GM19324 (cell line): Measurements from ENCODE around the gene VAMP8.
"Not testable (repeated sequence)": the region's sequence is repeated elsewhere in the genome, so short reads cannot be mapped to it uniquely, and the experiment has no call there.

Source experiments
- ATAC-seq: cut with Tn5 transposase; IDR thresholded peaks from one replicate; pipeline ENCODE4 v1.9.1; 2021; ENCODE audit warnings: mild to moderate bottlenecking, moderate library complexity; ENCODE audit not compliant: unreplicated experiment, low FRiP score

Gene VAMP8

DNA sequence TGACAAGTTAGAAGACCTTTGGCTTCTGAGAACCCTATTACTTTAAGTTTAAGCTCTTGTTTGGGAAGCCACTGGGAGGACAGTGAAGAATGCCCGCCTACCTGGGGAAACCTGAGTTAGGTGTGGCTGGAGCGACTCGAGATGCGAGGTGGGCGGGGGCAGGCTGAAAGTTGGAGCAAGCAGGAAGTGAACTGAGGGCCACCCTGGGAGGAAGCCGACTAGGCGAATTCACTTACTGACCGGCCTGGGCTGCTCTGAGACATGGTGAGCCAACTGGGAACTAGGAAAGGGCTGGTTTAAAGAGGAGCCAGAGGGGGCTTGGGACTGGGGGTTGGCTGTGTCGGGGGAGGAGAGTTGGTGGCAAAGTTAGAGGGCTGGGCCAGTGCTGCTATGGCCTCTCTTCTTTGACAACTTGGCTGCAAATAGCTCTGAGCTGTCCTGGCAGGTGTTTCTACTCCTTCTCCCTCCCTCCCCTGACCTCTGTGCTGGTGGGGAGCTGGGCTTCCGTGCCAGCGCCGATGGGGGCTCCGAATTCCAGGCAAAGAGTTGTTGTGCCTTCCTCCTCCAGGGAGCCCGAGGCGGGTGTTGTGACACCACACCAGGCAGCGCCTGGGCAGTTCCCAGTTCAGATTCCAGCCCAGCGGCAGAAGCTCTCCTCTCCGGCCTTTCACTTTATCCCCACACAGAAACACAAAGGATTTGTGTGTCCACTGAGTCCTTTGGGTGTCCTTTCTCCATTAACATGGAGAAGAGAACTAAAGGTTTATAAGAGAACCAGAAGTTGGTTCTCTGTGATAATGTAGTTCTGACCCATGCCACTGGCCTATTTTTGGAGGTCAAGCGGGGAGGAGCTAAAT is at the start of gene VAMP8:
TSS of gene VAMP8 (plus strand) at position 201 of the 857 bp plus-strand sequence. CDS start at position 262, 61 bp downstream.
- peak; percentile 67 for ATAC-seq

DNA sequence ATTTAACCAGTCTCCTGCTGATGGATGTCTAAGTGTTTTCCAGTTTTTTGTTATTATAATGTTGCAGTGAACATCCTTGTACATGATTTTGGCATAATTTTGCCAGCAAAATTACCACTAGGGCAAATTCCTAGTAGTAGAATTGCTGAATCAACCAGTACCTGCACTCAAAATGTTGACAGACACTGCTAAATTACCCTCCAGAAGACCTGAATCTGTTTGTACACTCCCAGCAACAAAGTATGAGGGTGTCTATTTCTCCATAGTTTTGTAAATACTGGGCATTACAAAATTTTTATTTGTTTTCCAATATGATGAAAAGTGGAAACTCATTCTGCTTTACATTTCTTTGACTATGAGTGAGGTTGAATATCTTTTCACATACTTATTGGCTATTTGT is 49.6 kb upstream of the VAMP8 start:
- no peak for ATAC-seq

DNA sequence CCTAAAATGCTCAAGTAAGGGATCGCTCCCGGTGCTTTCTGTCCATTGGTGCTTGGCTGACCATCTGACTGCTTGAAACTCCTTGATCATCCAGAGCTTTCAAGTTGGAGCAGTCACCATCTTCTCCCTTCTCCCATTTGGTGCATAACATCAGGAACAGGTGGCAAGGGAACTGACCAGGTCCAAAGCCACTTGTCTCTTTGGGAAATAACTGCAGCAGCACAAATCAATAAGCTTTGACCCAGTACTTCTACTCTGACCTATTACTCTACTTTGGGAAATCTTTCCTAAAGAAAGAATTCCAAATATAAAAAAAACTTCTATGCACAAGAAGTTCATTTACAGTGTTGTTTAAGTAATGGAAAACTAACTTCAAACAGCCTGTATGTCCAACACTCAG is 49.0 kb upstream of the VAMP8 start:
- no peak for ATAC-seq

DNA sequence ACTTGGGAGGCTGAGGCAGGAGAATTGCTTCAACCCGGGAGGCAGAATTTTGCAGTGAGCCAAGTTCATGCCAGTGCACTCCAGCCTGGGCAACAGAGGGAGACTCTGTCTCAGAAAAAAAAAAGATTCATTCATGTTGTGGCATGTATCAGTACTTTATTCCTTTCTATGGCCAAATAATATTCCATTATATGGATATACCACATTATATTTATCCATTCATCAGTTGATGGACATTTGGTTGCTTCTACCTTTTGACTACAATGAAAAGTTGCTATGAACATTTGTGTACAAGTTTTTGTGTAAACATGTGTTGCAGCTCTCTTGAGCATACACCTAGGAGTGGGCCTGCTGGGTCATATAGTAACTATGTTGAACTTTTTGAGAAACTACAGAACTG is 47.6 kb upstream of the VAMP8 start:
- no peak for ATAC-seq

- ATAC-seq = no peak
Measured at GRCh38 chr2:85531589-85531988, 45.8 kb upstream of the VAMP8 start.

DNA sequence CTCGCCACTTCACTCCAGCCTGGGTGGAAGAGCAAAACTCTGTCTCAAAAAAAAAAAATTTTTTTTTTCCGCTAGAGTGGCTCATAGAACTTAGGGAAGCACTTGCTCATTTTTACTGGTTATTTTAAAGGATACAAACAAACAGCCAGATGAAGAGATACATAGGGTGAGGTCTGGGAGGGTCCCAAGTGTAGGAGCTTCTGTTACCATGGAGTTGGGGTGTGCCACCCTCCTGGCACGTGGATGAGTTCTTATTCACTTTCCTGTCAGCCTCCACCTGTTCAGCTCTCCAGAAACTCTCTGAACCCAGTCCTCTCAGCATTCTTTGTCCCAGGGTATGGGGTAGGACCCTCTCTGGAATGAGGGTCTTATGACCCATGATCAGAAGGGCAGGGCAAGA is 43.3 kb upstream of the VAMP8 start:
- no peak for ATAC-seq

GRCh38 chr2:85534881-85535280 is 42.5 kb upstream of the VAMP8 start:
- ATAC-seq = no peak

DNA sequence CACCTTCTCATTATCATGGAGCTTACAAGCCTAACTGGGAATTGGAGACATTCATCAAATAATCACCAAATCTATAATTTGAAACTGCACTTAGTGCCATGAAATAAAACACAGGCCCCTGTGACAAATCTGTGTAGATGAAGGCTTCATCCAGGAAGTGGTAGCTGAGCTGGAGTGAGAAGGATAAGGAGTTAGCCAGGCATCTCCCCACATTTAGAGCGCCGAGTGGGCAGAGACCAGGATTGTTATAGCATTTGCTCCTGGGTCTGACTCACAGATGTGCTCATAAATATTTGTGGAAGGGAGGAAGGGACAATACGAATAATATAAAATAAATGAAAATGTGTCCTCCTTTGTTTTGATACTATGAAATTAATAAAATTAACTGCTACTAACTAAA is 40.9 kb upstream of the VAMP8 start:
- ATAC-seq = no peak

DNA sequence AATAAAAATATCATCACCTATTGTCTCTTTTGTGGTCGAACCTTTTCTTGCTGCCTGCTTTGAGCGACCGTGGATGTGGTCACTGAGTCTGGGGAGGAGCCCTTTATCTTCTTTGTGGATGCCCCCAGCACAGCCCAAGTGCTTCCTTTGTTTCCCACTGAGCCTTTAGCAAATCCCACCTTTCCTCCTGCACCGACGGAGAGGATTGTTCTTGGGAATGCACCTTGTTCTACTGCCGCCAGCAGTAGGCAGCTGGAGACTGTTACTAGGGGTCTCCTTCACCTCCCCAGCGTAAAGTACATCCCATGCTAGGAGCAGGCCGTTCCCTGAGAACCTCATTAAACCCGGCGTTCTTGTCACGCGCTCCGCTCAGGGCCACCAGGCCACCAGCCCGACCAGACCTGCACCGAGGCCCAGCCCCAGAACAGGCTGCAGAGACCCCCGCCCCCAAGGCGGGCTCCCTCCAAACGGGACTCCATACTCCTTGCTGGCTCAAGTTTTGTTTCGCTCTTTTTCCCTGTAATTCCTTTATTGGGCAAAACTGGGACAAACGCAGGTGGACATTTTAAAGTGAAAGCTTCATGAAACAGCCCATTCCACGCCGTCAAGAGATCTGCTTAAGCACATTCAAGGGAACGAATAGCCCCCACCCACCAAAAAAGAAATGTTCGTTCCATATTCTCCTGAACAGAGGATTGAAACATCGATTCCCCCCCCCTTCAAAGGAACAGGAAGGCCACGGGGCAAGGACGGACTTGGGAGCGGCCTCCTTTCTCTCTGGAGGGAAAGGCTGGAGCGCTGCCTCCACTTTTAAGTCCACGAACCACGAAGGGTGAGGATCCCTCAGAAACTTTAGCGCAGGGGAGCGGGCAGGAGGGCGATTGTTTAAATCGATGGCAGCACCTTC is 39.5 kb upstream of the VAMP8 start:
- ATAC-seq = no peak

- peak; percentile 84 for ATAC-seq
Measured at GRCh38 chr2:85538507-85539360, 38.7 kb upstream of the VAMP8 start, which contains the start of gene MAT2A. TSS of gene MAT2A (plus strand) at chr2:85539168. CDS start at chr2:85539288, 120 bp downstream.

DNA sequence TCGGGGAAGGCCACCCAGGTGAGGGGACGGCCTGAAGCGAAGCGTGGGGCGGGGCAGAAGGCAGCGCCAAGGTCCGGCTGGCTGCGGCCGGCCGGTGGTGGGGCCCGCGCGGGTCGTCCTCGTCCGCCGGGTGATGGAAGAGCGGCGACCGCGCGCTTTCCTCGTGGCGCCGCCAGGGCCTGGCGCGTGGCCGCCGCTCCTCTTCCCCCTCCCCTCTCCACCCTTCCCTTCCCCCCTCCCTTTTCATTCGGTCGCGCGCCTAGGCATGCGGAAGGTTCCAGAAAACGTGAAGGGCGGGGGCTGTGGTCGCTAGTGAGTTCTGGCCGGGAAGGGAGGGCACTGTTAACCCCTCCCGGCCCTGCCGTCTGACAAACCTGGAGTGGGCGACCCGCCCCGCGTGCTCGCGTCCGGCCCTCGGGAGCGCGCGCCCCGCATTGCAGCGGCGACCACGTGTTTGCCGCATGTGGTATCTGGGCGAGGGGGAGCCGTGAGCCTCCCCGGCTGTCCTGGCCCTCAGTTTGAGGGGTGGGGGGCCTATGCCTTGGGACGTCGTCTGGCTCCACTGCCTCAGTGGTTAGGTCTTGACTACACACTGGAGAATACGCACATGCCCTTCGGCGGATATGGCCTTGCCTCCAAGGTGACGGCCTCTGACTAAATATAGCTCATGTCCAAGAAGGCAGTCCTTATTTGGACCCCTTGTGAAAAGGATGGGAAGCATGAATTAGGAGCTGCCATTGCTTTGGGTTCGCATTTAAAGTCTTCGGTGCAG is 37.8 kb upstream of the VAMP8 start:
- ATAC-seq = peak; percentile 45

- ATAC-seq = no peak
Measured at GRCh38 chr2:85540133-85540648, 37.2 kb upstream of the VAMP8 start.

GRCh38 chr2:85541262-85541661 is 36.1 kb upstream of the VAMP8 start:
- no peak for ATAC-seq

GRCh38 chr2:85541753-85542457 is 35.5 kb upstream of the VAMP8 start:
- no peak for ATAC-seq

- ATAC-seq = no peak
Measured at GRCh38 chr2:85542777-85543176, 34.6 kb upstream of the VAMP8 start.

DNA sequence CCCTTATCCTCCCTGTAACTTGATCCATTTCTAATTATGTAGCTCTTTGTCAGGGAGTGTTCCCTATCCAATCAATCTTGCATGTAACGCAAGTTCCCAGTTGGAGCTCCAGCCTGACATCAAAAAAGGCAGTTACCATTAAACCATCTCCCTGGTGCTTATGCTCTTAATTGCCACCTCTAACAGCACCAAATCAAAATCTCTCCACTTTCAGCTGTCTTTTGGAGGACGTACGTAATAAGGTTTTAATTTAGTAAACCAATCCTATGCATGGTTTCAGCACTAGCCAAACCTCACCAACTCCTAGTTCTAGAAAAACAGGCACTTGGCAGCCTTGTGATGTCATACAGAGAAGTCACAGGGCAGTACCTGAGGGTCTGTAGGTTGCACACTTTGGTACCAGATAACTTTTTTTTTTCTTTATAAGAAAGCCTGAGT is 33.1 kb upstream of the VAMP8 start:
- ATAC-seq = not testable (repeated sequence)

- ATAC-seq = not testable (repeated sequence)
Measured at GRCh38 chr2:85544915-85545779, 32.2 kb upstream of the VAMP8 start.

DNA sequence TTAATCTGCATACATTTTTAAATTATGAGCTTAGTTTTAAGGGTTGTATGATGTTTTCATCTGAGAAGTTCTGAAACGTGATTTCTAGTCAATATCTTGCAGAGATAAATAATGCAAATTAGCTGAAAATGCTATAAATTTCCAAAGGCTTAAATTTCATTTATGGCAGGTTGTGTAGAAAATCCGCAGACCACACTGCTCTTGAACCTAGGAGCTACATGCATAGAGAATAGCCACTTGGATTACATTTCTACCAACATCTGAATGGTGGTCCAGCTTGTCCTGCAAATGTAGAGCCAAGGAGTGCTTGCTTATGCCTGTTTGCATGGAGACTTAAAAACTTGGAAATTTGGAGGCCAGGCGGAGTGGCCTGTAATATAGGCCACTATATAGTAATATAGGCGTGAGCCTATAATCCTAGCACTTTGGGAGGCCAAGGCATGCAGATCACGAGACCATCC is 31.6 kb upstream of the VAMP8 start:
- ATAC-seq = no peak
